Sigmoid colon (tissue), 7 donors: ENCODE data around the gene CTXND1. TPM values are rescaled to one million over a fixed set of nuclear protein-coding genes. Genes with fewer than 3 reads are reported as not detected.

ENCODE experiments used
- DNase-seq: peaks from one replicate; pipeline ENCODE4 v3.0.0-alpha.2; 2019
- H3K27ac ChIP-seq, 4 donors: fragments of 200-600 bp; sonication (generic); one replicate each; pipeline ENCODE4 v1.5.1; 2016 to 2019; ENCODE audit warnings: mild to moderate bottlenecking in 1 of 4
- H3K27me3 ChIP-seq, 3 donors: fragments of 200-600 bp; sonication (generic); one replicate each; pipeline ENCODE4 v1.5.1; 2019; ENCODE audit warnings: mild to moderate bottlenecking in 1 of 3
- H3K36me3 ChIP-seq, 4 donors: fragments of 200-600 bp; sonication (generic); one replicate each; pipeline ENCODE4 v1.5.1; 2016 to 2019
- H3K4me1 ChIP-seq, 4 donors: fragments of 200-600 bp; sonication (generic); one replicate each; pipeline ENCODE4 v1.5.1; 2017 to 2019
- H3K4me3 ChIP-seq, 4 donors: fragments of 200-600 bp; sonication (generic); one replicate each; pipeline ENCODE4 v1.5.1; 2017 to 2019; ENCODE audit warnings: mild to moderate bottlenecking in 2 of 4, moderate library complexity in 1 of 4
- H3K9me3 ChIP-seq, 4 donors: fragments of 200-600 bp in 3 of 4; sonication (generic) in 3 of 4; one replicate each; pipeline versions ENCODE4 v1.5.1 to v1.6.1; 2013 to 2019
- CTCF ChIP-seq, 4 experiments: fragments of 450-650 bp in 3 of 4; fragments of 200-600 bp in 1 of 4; IDR thresholded peaks; one replicate each; pipeline ENCODE4 v1.5.1; 2016 to 2019; ENCODE audit warnings: antibody characterized with exemption in 4 of 4, mild to moderate bottlenecking in 3 of 4, moderate library complexity in 2 of 4
- EP300 ChIP-seq, 4 donors: sonication (generic); formaldehyde crosslinking; IDR thresholded peaks; one replicate each; pipeline ENCODE4 v1.6.1; 2017; ENCODE audit warnings: antibody characterized with exemption in 4 of 4
- POLR2A ChIP-seq, 2 donors: fragments of 450-650 bp; IDR thresholded peaks; one replicate each; pipeline ENCODE4 v1.6.1; 2016; ENCODE audit warnings: antibody characterized with exemption in 2 of 2, mild to moderate bottlenecking in 2 of 2, moderate library complexity in 2 of 2
- POLR2AphosphoS5 ChIP-seq, 4 donors: sonication (generic); formaldehyde crosslinking; IDR thresholded peaks; one replicate each; pipeline ENCODE4 v1.6.1; 2017; ENCODE audit warnings: antibody characterized with exemption in 4 of 4
- WGBS, 2 donors: extraction: QIAGEN DNeasy Blood & Tissue Kit; methylation state at CpG; one replicate each; pipeline ENCODE4 v1.1.7; 2013; 5-methylcytosine and 5-hydroxymethylcytosine counted together
- intact Hi-C: fragments of 100-400 bp; cut with DNase I; formaldehyde crosslinking; loops from one replicate; pipeline ENCODE4 v1.15.1; 2023
- polyA plus RNA-seq, 3 donors: library from polyadenylated mRNA; stranded (reverse); fragments of 200-250 nt; gene quantifications; one replicate each; pipeline ENCODE4 v1.2.3, GENCODE V29; 2013
- total RNA-seq, 4 donors: library from RNA; depleted of rRNA; stranded (reverse); fragments of >200 nt; gene quantifications; one replicate each; pipeline ENCODE4 v1.1.0, GENCODE V29; 2016
- donor health status: healthy with polysubstance abuse.
- donor health status: Bipolar disorder and iron deficiency.
- donor health status: healthy.

The CTXND1 gene
- total and polyA plus RNA-seq, 7 donors = 0.16 to 0.71 (median 0.55) TPM

- DNase-seq = no peak
- no peak overlapping the region for H3K27ac ChIP-seq
These were observed 11.7 kb downstream of the CTXND1 start for GRCh38 chr15:80240276-80240675.

GRCh38 chr15:80234883-80235282, 17.1 kb downstream of the CTXND1 start:
- Histone ChIP-seq H3K27ac (no peak overlapping the region), H3K27me3 (peaks cover 0 to 27% (median 0%) of the 10 kb centered on the region in 3 donors), H3K9me3 (no peaks in the 10 kb centered on the region), H3K4me3 (no peak overlapping the region), H3K4me1 (no peaks in the 10 kb centered on the region), H3K36me3 (no peaks in the 10 kb centered on the region)
- peak in 2 of 4 experiments; percentile 14 to 19 for TF ChIP-seq CTCF (IDR thresholded peaks at IDR 0.05)
- no peak for TF ChIP-seq EP300 (IDR thresholded peaks at IDR 0.05)
- intact Hi-C loops = no loop called here
- WGBS, 2 donors = 52 to 68% methylated on average over 4 of the region's 4 CpGs
- no peak for DNase-seq

More at GRCh38 chr15:80240276-80240675, 11.7 kb downstream of the CTXND1 start:
- H3K9me3 ChIP-seq = no peaks in the 10 kb centered on the region
- no peaks in the 10 kb centered on the region for H3K4me1 ChIP-seq
- no peaks in the 10 kb centered on the region for H3K36me3 ChIP-seq
- TF ChIP-seq POLR2AphosphoS5 (IDR thresholded peaks at IDR 0.05) (no peak), POLR2A (IDR thresholded peaks at IDR 0.05) (no peak), EP300 (IDR thresholded peaks at IDR 0.05) (no peak), CTCF (IDR thresholded peaks at IDR 0.05) (no peak)
- peaks cover 0 to 29% (median 0%) of the 10 kb centered on the region in 3 donors for H3K27me3 ChIP-seq
- WGBS, 2 donors = 89 to 94% methylated on average over 4 of the region's 4 CpGs
- intact Hi-C loops = loop anchor here (10.0 kb wide), 1 partner anchor 165 kb away; no protein-coding TSS in a partner anchor
- H3K4me3 ChIP-seq = no peak overlapping the region

- Histone ChIP-seq H3K9me3 (no peaks in the 10 kb centered on the region), H3K36me3 (no peaks in the 10 kb centered on the region), H3K27ac (no peak overlapping the region), H3K4me1 (no peaks in the 10 kb centered on the region), H3K27me3 (peaks cover 0 to 25% (median 0%) of the 10 kb centered on the region in 3 donors), H3K4me3 (no peak overlapping the region)
- intact Hi-C loops = no loop called here
- no peak for DNase-seq
- TF ChIP-seq EP300 (IDR thresholded peaks at IDR 0.05) (no peak), CTCF (IDR thresholded peaks at IDR 0.05) (no peak), POLR2AphosphoS5 (IDR thresholded peaks at IDR 0.05) (no peak), POLR2A (IDR thresholded peaks at IDR 0.05) (no peak)
- 64 to 78% methylated on average over 9 of the region's 9 CpGs for WGBS, 2 donors
These were observed 18.4 kb downstream of the CTXND1 start for GRCh38 chr15:80233581-80233980.

GRCh38 chr15:80231371-80231770, 20.6 kb downstream of the CTXND1 start:
- Histone ChIP-seq H3K4me1 (no peaks in the 10 kb centered on the region), H3K36me3 (no peaks in the 10 kb centered on the region), H3K27ac (no peak overlapping the region), H3K27me3 (peaks cover 0 to 35% (median 0%) of the 10 kb centered on the region in 3 donors), H3K4me3 (no peak overlapping the region), H3K9me3 (no peaks in the 10 kb centered on the region)
- no peak for DNase-seq
- TF ChIP-seq EP300 (IDR thresholded peaks at IDR 0.05) (no peak), POLR2AphosphoS5 (IDR thresholded peaks at IDR 0.05) (no peak), POLR2A (IDR thresholded peaks at IDR 0.05) (no peak), CTCF (IDR thresholded peaks at IDR 0.05) (no peak)
- intact Hi-C loops = no loop called here
- 59 to 76% methylated on average over 2 of the region's 2 CpGs for WGBS, 2 donors

GRCh38 chr15:80228959-80229610, 22.9 kb downstream of the CTXND1 start:
- no peaks in the 10 kb centered on the region for H3K36me3 ChIP-seq
- DNase-seq = no peak
- no peak for TF ChIP-seq POLR2A (IDR thresholded peaks at IDR 0.05)
- no peak for TF ChIP-seq CTCF (IDR thresholded peaks at IDR 0.05)
- no peak for TF ChIP-seq EP300 (IDR thresholded peaks at IDR 0.05)
- no peak for TF ChIP-seq POLR2AphosphoS5 (IDR thresholded peaks at IDR 0.05)
- intact Hi-C loops = no loop called here
- H3K27me3 ChIP-seq = peaks cover 0 to 20% (median 0%) of the 10 kb centered on the region in 3 donors
- H3K4me1 ChIP-seq = no peaks in the 10 kb centered on the region
- H3K4me3 ChIP-seq = no peak overlapping the region
- H3K27ac ChIP-seq = no peak overlapping the region
- WGBS, 2 donors = 87 to 89% methylated on average over 7 of the region's 7 CpGs
- H3K9me3 ChIP-seq = no peaks in the 10 kb centered on the region
